Measurements from ENCODE around the gene SIAE. TPM values are rescaled to one million over a fixed set of nuclear protein-coding genes. Genes with fewer than 3 reads are reported as not detected.

Gene SIAE
- total RNA-seq, 1 experiment from 2014 or later: 5.6 TPM

DNA sequence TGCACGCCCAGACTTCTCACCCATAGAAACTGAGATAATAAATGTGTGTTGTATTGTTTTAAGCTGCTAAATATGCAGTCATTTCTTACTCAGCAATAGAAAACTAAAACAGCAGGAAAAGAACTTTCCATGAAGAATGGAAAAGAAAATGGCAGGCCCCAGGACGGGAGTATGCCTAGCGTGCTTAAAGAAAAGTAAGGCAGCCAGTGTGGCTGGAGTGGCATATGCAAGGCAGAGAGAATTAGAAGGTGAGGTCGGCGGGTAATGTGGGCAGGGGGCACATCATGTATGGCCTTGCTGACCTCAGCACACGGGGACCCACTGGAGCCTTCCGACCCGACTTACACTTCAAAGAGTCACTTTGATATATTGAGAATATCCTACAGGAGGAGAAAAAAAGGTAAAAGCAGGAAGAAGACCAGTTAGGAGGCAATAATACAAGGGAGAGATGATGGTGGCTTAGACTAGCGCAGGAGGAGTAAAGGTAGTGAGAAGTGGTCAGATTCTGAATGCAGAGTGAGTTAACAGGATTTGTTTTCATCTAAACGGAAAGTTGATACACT lies 30.4 kb downstream of the SIAE start:
- Histone ChIP-seq H3K9me3 (ENCODE audit: control insufficient read depth, low read depth, low read length) (no peaks in the 10 kb centered on the region), H3K27me3 (ENCODE audit: insufficient read depth, low read length) (peaks cover 3% of the 10 kb centered on the region; the same call in 1 of the 2 replicates), H2BK20ac (ENCODE audit: low read depth, low read length, poor library complexity, severe bottlenecking) (no peak overlapping the region), H3K9ac (ENCODE audit: extremely low read depth, insufficient read length, low read length) (no peak overlapping the region), H2BK12ac (ENCODE audit: insufficient read length, low read depth, low read length) (no peak overlapping the region), H3K27ac (ENCODE audit: insufficient read length, low read depth, low read length) (no peak overlapping the region), H4K8ac (replicated peaks; ENCODE audit: insufficient read length, low read depth, low read length) (no peak overlapping the region), H4K20me1 (ENCODE audit: control insufficient read depth, insufficient read depth, insufficient read length) (no peaks in the 10 kb centered on the region), H3K4me1 (ENCODE audit: insufficient read depth, low read length) (peaks cover 3% of the 10 kb centered on the region; the same call in 1 of the 2 replicates), H2AK5ac (ENCODE audit: insufficient read length, low read length) (no peak overlapping the region), H3K4ac (ENCODE audit: low read depth, low read length) (no peak overlapping the region), H3K56ac (ENCODE audit: insufficient read length, low read depth, low read length) (no peak overlapping the region), H2BK120ac (ENCODE audit: low read depth, low read length, poor library complexity, severe bottlenecking) (no peak overlapping the region), H3K4me2 (ENCODE audit: insufficient read depth, insufficient read length, low read length) (no peak overlapping the region), H3K23ac (ENCODE audit: insufficient read length, low read depth, low read length) (no peak overlapping the region), H2BK15ac (ENCODE audit: low read depth, low read length) (no peak overlapping the region), H3T11ph (ENCODE audit: low read length) (no peak overlapping the region), H3K18ac (ENCODE audit: insufficient read length, low read depth, low read length) (no peak overlapping the region), H3K79me1 (ENCODE audit: insufficient read depth, low read depth, low read length, poor library complexity, severe bottlenecking) (no peaks in the 10 kb centered on the region), H4K5ac (ENCODE audit: insufficient read length, low read depth, low read length) (no peak overlapping the region), H2AFZ (ENCODE audit: low read length) (no peak overlapping the region), H3K14ac (ENCODE audit: insufficient read depth, low read length) (no peak overlapping the region), H4K91ac (ENCODE audit: insufficient read length, low read depth, low read length) (no peak overlapping the region), H2BK5ac (ENCODE audit: insufficient read length, low read length) (no peak overlapping the region), H3K79me2 (ENCODE audit: insufficient read depth, low read length) (no peaks in the 10 kb centered on the region), H3K23me2 (ENCODE audit: insufficient read length, low read depth, low read length, poor library complexity, severe bottlenecking) (no peaks in the 10 kb centered on the region)
- TF ChIP-seq, protein P1, sequence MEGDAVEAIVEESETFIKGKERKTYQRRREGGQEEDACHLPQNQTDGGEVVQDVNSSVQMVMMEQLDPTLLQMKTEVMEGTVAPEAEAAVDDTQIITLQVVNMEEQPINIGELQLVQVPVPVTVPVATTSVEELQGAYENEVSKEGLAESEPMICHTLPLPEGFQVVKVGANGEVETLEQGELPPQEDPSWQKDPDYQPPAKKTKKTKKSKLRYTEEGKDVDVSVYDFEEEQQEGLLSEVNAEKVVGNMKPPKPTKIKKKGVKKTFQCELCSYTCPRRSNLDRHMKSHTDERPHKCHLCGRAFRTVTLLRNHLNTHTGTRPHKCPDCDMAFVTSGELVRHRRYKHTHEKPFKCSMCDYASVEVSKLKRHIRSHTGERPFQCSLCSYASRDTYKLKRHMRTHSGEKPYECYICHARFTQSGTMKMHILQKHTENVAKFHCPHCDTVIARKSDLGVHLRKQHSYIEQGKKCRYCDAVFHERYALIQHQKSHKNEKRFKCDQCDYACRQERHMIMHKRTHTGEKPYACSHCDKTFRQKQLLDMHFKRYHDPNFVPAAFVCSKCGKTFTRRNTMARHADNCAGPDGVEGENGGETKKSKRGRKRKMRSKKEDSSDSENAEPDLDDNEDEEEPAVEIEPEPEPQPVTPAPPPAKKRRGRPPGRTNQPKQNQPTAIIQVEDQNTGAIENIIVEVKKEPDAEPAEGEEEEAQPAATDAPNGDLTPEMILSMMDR (conservative IDR thresholded peaks at IDR 0.05): no peak
- Mint-ChIP-seq H3K4me1 (peaks cover 8 to 9% of the 10 kb centered on the region in 2 experiments), H3K27me3 (ENCODE audit: low read depth) (no peaks in the 10 kb centered on the region), H3K9me3 (peaks cover 0 to 3% of the 10 kb centered on the region in 2 experiments; a peak in 1 of 5 replicates), H3K4me3 (no peak overlapping the region), H3K36me3 (ENCODE audit: insufficient read depth in 1 of 3, low read depth in 3 of 3) (peaks cover 0 to 22% (median 9%) of the 10 kb centered on the region in 3 experiments; a peak in 3 of 7 replicates), H3K27ac (no peak overlapping the region)
- WGBS (ENCODE audit: extremely low coverage, insufficient read length, low lambda C conversion rate): no CpG with 5 or more reads among the region's 10 CpGs
- DNase-seq: no peak
